ENCODE data around the gene PTPRN2.

- no peak for TF ChIP-seq CTCF (conservative IDR thresholded peaks at IDR 0.05 in 1 of 2, IDR thresholded peaks at IDR 0.05 in 1 of 2; ENCODE audit: extremely low read depth in 1 of 2, insufficient read depth in 1 of 2, low read depth in 1 of 2, low read length in 2 of 2)
- no peak for TF ChIP-seq EZH2 (IDR thresholded peaks at IDR 0.05; ENCODE audit: borderline replicate concordance, low read length)
Measured at GRCh38 chr7:157538321-157538720, 1049.3 kb downstream of the PTPRN2 start.

Measured in mammary epithelial cell (primary cell).